IMR-90 (cell line): ENCODE data around the gene POMT2. TPM values are rescaled to one million over a fixed set of nuclear protein-coding genes. Genes with fewer than 3 reads are reported as not detected.

Experiments used
- ATAC-seq: fragments of 200-7000 bp; cut with Tn5 transposase; 2 replicates; pipeline ENCODE4 v1.9.1; 2020; ENCODE audit warnings: low read depth, mild to moderate bottlenecking, moderate library complexity
- BruUV-seq: library from RNA; stranded (reverse); fragments of 400-500 nt; replicated peaks from 2 replicates; lab custom pipeline; 2021; lab: Mats Ljungman, UMichigan
- CTCF ChIA-PET: fragments of 300-600 bp; formaldehyde crosslinking; extraction: SDS; loops from one replicate; lab custom pipeline; 2021; ENCODE audit warnings: antibody characterized with exemption; lab: Yijun Ruan, JAX
- POLR2A ChIA-PET: fragments of 300-600 bp; sonication (Branson Sonifier 250); formaldehyde crosslinking; loops from one replicate; lab custom pipeline; 2022; ENCODE audit warnings: antibody characterized with exemption; ENCODE audit not compliant: unreplicated experiment; lab: Charles Lee
- DNase-seq: peaks from one replicate; pipeline ENCODE4 v3.0.0; 2013
- H2AFZ ChIP-seq: replicated peaks from 2 replicates; pipeline ENCODE3; 2013; ENCODE audit warnings: low read length, mild to moderate bottlenecking; ENCODE audit not compliant: poor library complexity
- H2AK5ac ChIP-seq: 2 replicates; pipeline ENCODE4 v1.6.1; 2013; ENCODE audit warnings: low read depth, low read length, inconsistent platforms
- H2AK9ac ChIP-seq: replicated peaks from 2 replicates; pipeline ENCODE3; 2013; ENCODE audit warnings: mild to moderate bottlenecking, low read depth, low read length, moderate library complexity; ENCODE audit not compliant: poor library complexity
- H2BK120ac ChIP-seq: 2 replicates; pipeline ENCODE4 v1.6.1; 2013; ENCODE audit warnings: low read depth, low read length, inconsistent platforms
- H2BK15ac ChIP-seq: 3 replicates; pipeline ENCODE4 v1.6.1; 2013; ENCODE audit warnings: low read depth, low read length, inconsistent platforms
- H2BK20ac ChIP-seq: 2 replicates; pipeline ENCODE4 v1.6.1; 2013; ENCODE audit warnings: low read depth, mild to moderate bottlenecking, inconsistent platforms, low read length, moderate library complexity
- H2BK5ac ChIP-seq: 2 replicates; pipeline ENCODE4 v1.6.1; 2013; ENCODE audit warnings: mild to moderate bottlenecking, low read depth, low read length, inconsistent platforms; ENCODE audit not compliant: poor library complexity, severe bottlenecking
- H3K14ac ChIP-seq: replicated peaks from 2 replicates; pipeline ENCODE4 v1.6.1; 2013; ENCODE audit warnings: low read depth, low read length, inconsistent platforms
- H3K18ac ChIP-seq: 2 replicates; pipeline ENCODE4 v1.6.1; 2013; ENCODE audit warnings: low read depth, low read length, control low read depth
- H3K23ac ChIP-seq: 2 replicates; pipeline ENCODE4 v1.6.1; 2013; ENCODE audit warnings: low read depth, low read length, inconsistent platforms
- H3K27ac ChIP-seq: 2 replicates; pipeline ENCODE4 v1.5.1; 2013; ENCODE audit warnings: mild to moderate bottlenecking, control low read depth, low read length; ENCODE audit not compliant: insufficient read depth
- H3K27me3 ChIP-seq: 2 replicates; pipeline ENCODE4 v1.6.1; 2013; ENCODE audit warnings: low read length; ENCODE audit not compliant: control insufficient read depth, insufficient read depth
- H3K36me3 ChIP-seq: 2 replicates; pipeline ENCODE4 v1.6.1; 2013; ENCODE audit warnings: low read length, mixed read lengths; ENCODE audit not compliant: control insufficient read depth, insufficient read depth
- H3K4ac ChIP-seq: 2 replicates; pipeline ENCODE4 v1.6.1; 2013; ENCODE audit warnings: low read depth, low read length, inconsistent platforms
- H3K4me1 ChIP-seq: 2 replicates; pipeline ENCODE4 v1.6.1; 2013; ENCODE audit warnings: low read length, mixed read lengths; ENCODE audit not compliant: control insufficient read depth, insufficient read depth
- H3K4me2 ChIP-seq: 2 replicates; pipeline ENCODE4 v1.6.1; 2013; ENCODE audit warnings: low read depth, mild to moderate bottlenecking, control low read depth, low read length, moderate library complexity
- H3K4me3 ChIP-seq: 2 replicates; pipeline ENCODE4 v1.5.1; 2013; ENCODE audit warnings: low read depth, mild to moderate bottlenecking, control low read depth, low read length, moderate library complexity; ENCODE audit not compliant: insufficient read depth
- H3K56ac ChIP-seq: 2 replicates; pipeline ENCODE4 v1.6.1; 2013; ENCODE audit warnings: low read length, inconsistent platforms; ENCODE audit not compliant: insufficient read depth; ENCODE audit errors: extremely low read depth
- H3K79me1 ChIP-seq, 2 experiments: 2 replicates each; pipeline ENCODE4 v1.6.1; 2013; ENCODE audit warnings: low read length in 2 of 2, inconsistent platforms in 1 of 2, low read depth in 1 of 2
- H3K9ac ChIP-seq: 2 replicates; pipeline ENCODE4 v1.6.1; 2013; ENCODE audit warnings: low read depth, low read length, control low read depth
- H3K9me1 ChIP-seq: 2 replicates; pipeline ENCODE4 v1.6.1; 2013; ENCODE audit warnings: low read length, inconsistent platforms; ENCODE audit not compliant: insufficient read depth
- H3K9me3 ChIP-seq: 2 replicates; pipeline ENCODE4 v1.6.1; 2013; ENCODE audit warnings: low read length; ENCODE audit not compliant: control insufficient read depth, insufficient read depth
- H4K20me1 ChIP-seq: 2 replicates; pipeline ENCODE4 v1.6.1; 2013; ENCODE audit warnings: low read length, inconsistent platforms; ENCODE audit not compliant: insufficient read depth
- H4K5ac ChIP-seq: 2 replicates; pipeline ENCODE4 v1.6.1; 2013; ENCODE audit warnings: mild to moderate bottlenecking, low read depth, low read length, control low read depth
- H4K8ac ChIP-seq, 2 experiments: 2 replicates each; pipeline ENCODE4 v1.6.1; 2013; ENCODE audit warnings: low read depth in 2 of 2, low read length in 2 of 2, control low read depth in 1 of 2, inconsistent platforms in 1 of 2
- H4K91ac ChIP-seq: 2 replicates; pipeline ENCODE4 v1.6.1; 2013; ENCODE audit warnings: low read depth, low read length, inconsistent platforms; ENCODE audit not compliant: insufficient read depth
- CEBPB ChIP-seq: IDR thresholded peaks from 2 replicates; pipeline ENCODE4 v1.6.1; 2012; ENCODE audit warnings: low read depth, low read length, improper control_type of control experiment
- CHD1 ChIP-seq: IDR thresholded peaks from 2 replicates; pipeline ENCODE4 v1.6.1; 2012; ENCODE audit warnings: low read depth, low read length, improper control_type of control experiment
- ELK1 ChIP-seq: fragments of 150-350 bp; IDR thresholded peaks from 2 replicates; pipeline ENCODE4 v1.6.1; 2016; ENCODE audit warnings: low read depth, mild to moderate bottlenecking, low read length, moderate library complexity, borderline replicate concordance
- MAFK ChIP-seq: IDR thresholded peaks from 2 replicates; pipeline ENCODE4 v1.6.1; 2012; ENCODE audit warnings: low read depth, low read length, improper control_type of control experiment
- MAZ ChIP-seq: IDR thresholded peaks from 2 replicates; pipeline ENCODE4 v1.6.1; 2012; ENCODE audit warnings: low read depth, mild to moderate bottlenecking, low read length, improper control_type of control experiment, moderate library complexity, borderline replicate concordance
- MXI1 ChIP-seq: IDR thresholded peaks from 2 replicates; pipeline ENCODE4 v1.6.1; 2012; ENCODE audit warnings: low read depth, mild to moderate bottlenecking, low read length, moderate library complexity, borderline replicate concordance
- NFE2L2 ChIP-seq: fragments of 150-350 bp; IDR thresholded peaks from 2 replicates; pipeline ENCODE4 v1.6.1; 2016; ENCODE audit warnings: low read depth, mild to moderate bottlenecking, low read length
- RFX5 ChIP-seq: IDR thresholded peaks from 2 replicates; pipeline ENCODE4 v1.8.0; 2012; ENCODE audit warnings: low read depth, mild to moderate bottlenecking, low read length, moderate library complexity
- SMC3 ChIP-seq: fragments of 150-350 bp; IDR thresholded peaks from 2 replicates; pipeline ENCODE4 v1.6.1; 2016; ENCODE audit warnings: low read depth, mild to moderate bottlenecking, antibody characterized with exemption, low read length, moderate library complexity
- WGBS, 2 experiments: methylation state at CpG; one replicate each; pipeline versions ENCODE4 v1.1.5 to v1.1.7; 2013; ENCODE audit warnings: missing lambda C conversion rate in 2 of 2; ENCODE audit not compliant: insufficient read length in 1 of 2; ENCODE audit errors: extremely low coverage in 2 of 2; 5-methylcytosine and 5-hydroxymethylcytosine counted together
- dilution Hi-C: fragments of 300-500 bp; cut with HindIII; formaldehyde crosslinking; loops from one replicate; pipeline ENCODE4 v1.14.3; 2018; ENCODE audit warnings: low sequenced_read_pairs; ENCODE audit not compliant: unreplicated experiment
- in situ Hi-C: fragments of 300-500 bp; cut with MboI; formaldehyde crosslinking; loops from 3 replicates; pipeline ENCODE4 v1.14.3; 2019; ENCODE audit warnings: low sequenced_read_pairs, inconsistent platforms, mixed read lengths
- intact Hi-C: fragments of 100-400 bp; cut with micrococcal nuclease; formaldehyde crosslinking; loops from 2 replicates; pipeline ENCODE4 v1.10.0; 2022
- polyA plus RNA-seq, 3 experiments: library from polyadenylated mRNA; depleted of rRNA; stranded (reverse); fragments of >200 nt; gene quantifications; 2 replicates each; pipeline ENCODE4 v1.2.3, GENCODE V29; 2012; ENCODE audit warnings: low replicate concordance in 1 of 3
- total RNA-seq: library from RNA; depleted of rRNA; stranded (reverse); fragments of >200 nt; gene quantifications from 2 replicates; pipeline ENCODE4 v1.2.3, GENCODE V29; 2012

The POMT2 gene
- total and polyA plus RNA-seq, 2 of the 4 experiments (the other 2 are of a cell fraction) = 6.5 to 13.0 TPM

- Histone ChIP-seq H3K56ac (no peak overlapping the region), H2BK20ac (no peak overlapping the region), H3K14ac (no peak overlapping the region), H3K9me1 (0 out of 2 replicates have a peak, but pooled peaks cover 4% of the 10 kb centered on the region), H4K91ac (no peak overlapping the region), H3K4me3 (no peak overlapping the region), H4K8ac (no peak overlapping the region), H3K27ac (no peak overlapping the region), H3K4ac (no peak overlapping the region), H3K23ac (no peak overlapping the region), H2AK5ac (no peak overlapping the region), H4K5ac (no peak overlapping the region), H3K18ac (no peak overlapping the region), H2BK15ac (no peak overlapping the region), H2AFZ (no peak overlapping the region), H3K4me2 (no peak overlapping the region; the same call in 1 of the 2 replicates), H2AK9ac (no peak overlapping the region), H2BK5ac (no peak overlapping the region), H4K20me1 (no peaks in the 10 kb centered on the region), H3K27me3 (no peaks in the 10 kb centered on the region), H3K36me3 (peaks cover 10% of the 10 kb centered on the region), H3K4me1 (peaks cover 4% of the 10 kb centered on the region; the same call in 1 of the 2 replicates), H2BK120ac (no peak overlapping the region), H3K9me3 (no peaks in the 10 kb centered on the region), H3K79me1 (no peaks in the 10 kb centered on the region), H3K9ac (no peak overlapping the region)
- intact Hi-C loops (no loop called here), dilution Hi-C loops (no loop called here), in situ Hi-C loops (no loop called here)
- ATAC-seq (peak; percentile 67), DNase-seq (peak; percentile 59)
- WGBS, 2 experiments = 43% methylated on average over 1 of the region's 3 CpGs; no CpG with 5 or more reads in 1 of the 2 experiments
- ChIA-PET CTCF (no interaction called here), POLR2A (no interaction called here)
- TF ChIP-seq CEBPB (0 out of 2 replicates have a peak, but pooled peaks have one; percentile 18), MAZ (no peak), MAFK (no peak), MXI1 (no peak), RFX5 (no peak), SMC3 (no peak), ELK1 (no peak), NFE2L2 (no peak), CHD1 (no peak)
- no TSS peak for BruUV-seq
Measured at GRCh38 chr14:77344377-77344996, 23.8 kb upstream of the POMT2 start.
